ENCODE results near the gene KRT82.

Gene KRT82

DNA sequence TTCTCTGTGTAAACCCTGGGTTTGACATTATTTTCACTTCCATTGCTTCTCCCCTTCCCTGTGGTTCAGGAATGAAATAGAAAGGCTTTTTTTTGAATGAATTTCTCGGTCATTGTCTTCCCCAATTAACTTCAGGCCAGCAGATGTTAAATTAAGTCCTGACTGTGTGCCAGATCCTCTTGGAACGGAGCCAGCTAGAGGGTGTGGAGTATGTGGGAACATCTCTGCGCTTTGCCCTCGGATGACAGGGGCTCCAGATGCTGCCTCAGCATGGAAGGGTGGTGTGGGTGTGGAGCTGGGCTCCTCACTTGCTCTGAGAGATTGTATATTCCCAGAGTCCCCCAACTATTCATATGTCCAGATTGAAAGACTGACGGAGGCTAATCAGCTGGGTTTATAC lies 51.9 kb downstream of the KRT82 start:
- Histone ChIP-seq H3K27me3 (ENCODE audit: insufficient read depth, low read length) (no peaks in the 10 kb centered on the region), H3K4me1 (ENCODE audit: insufficient read depth, low read length, severe bottlenecking) (peaks cover 17% of the 10 kb centered on the region), H2AFZ (ENCODE audit: low read length) (no peak overlapping the region)

DNA sequence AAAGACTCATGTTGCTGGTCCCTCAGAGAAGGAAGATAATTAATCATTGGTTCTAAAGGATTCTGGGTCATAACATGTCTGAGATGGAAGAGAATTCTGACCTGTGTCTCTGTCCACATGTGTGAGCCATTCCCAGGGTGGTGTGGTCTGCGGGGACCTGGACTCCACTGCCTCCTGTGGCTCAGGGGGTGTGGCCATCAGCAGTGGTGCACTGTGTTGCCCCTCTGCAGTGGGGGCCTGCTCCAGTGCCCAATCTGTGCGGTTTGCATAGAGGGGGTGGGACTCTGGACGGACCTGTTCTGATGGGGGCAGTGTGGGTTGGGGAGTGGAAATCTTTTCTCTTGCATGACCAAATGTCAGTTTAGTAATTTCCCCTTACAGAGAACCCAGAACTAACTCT lies 52.4 kb downstream of the KRT82 start:
- Histone ChIP-seq H4K20me1 (ENCODE audit: insufficient read depth, low read length) (no peaks in the 10 kb centered on the region), H3K9me2 (ENCODE audit: low read depth, low read length) (no peaks in the 10 kb centered on the region), H3K4me1 (ENCODE audit: insufficient read depth, low read length, severe bottlenecking) (peaks cover 12% of the 10 kb centered on the region), H3K4me3 (ENCODE audit: low read depth, low read length, poor library complexity, severe bottlenecking) (no peak overlapping the region), H3K27me3 (ENCODE audit: insufficient read depth, low read length) (no peaks in the 10 kb centered on the region), H3K27ac (ENCODE audit: low read depth, low read length, poor library complexity, severe bottlenecking) (no peak overlapping the region), H3F3A (ENCODE audit: insufficient read depth, low read length) (no peaks in the 10 kb centered on the region), H2AFZ (ENCODE audit: low read length) (no peak overlapping the region), H3K4me2 (ENCODE audit: low read length) (no peak overlapping the region), H3K9ac (ENCODE audit: low read length) (no peak overlapping the region), H3K9me3 (ENCODE audit: low read length) (no peaks in the 10 kb centered on the region), H3K36me3 (ENCODE audit: insufficient read depth, low read length) (no peaks in the 10 kb centered on the region), H3K79me2 (ENCODE audit: insufficient read depth, low read length) (no peaks in the 10 kb centered on the region)
- TF ChIP-seq, protein P1, sequence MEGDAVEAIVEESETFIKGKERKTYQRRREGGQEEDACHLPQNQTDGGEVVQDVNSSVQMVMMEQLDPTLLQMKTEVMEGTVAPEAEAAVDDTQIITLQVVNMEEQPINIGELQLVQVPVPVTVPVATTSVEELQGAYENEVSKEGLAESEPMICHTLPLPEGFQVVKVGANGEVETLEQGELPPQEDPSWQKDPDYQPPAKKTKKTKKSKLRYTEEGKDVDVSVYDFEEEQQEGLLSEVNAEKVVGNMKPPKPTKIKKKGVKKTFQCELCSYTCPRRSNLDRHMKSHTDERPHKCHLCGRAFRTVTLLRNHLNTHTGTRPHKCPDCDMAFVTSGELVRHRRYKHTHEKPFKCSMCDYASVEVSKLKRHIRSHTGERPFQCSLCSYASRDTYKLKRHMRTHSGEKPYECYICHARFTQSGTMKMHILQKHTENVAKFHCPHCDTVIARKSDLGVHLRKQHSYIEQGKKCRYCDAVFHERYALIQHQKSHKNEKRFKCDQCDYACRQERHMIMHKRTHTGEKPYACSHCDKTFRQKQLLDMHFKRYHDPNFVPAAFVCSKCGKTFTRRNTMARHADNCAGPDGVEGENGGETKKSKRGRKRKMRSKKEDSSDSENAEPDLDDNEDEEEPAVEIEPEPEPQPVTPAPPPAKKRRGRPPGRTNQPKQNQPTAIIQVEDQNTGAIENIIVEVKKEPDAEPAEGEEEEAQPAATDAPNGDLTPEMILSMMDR (IDR thresholded peaks at IDR 0.05; ENCODE audit: low read length), result no peak
- no peak for TF ChIP-seq EZH2 (IDR thresholded peaks at IDR 0.05; ENCODE audit: borderline replicate concordance, low read length)

More for the DNA sequence above, 51.9 kb downstream of the KRT82 start:
- Histone ChIP-seq H3K9me3 (ENCODE audit: low read length) (no peaks in the 10 kb centered on the region), H4K20me1 (ENCODE audit: insufficient read depth, low read length) (no peaks in the 10 kb centered on the region), H3K9ac (ENCODE audit: low read length) (no peak overlapping the region), H3K4me2 (ENCODE audit: low read length) (no peak overlapping the region), H3K79me2 (ENCODE audit: insufficient read depth, low read length) (no peaks in the 10 kb centered on the region), H3F3A (ENCODE audit: insufficient read depth, low read length) (no peaks in the 10 kb centered on the region), H3K36me3 (ENCODE audit: insufficient read depth, low read length) (no peaks in the 10 kb centered on the region), H3K27ac (ENCODE audit: low read depth, low read length, poor library complexity, severe bottlenecking) (no peak overlapping the region), H3K4me3 (ENCODE audit: low read depth, low read length, poor library complexity, severe bottlenecking) (no peak overlapping the region), H3K9me2 (ENCODE audit: low read depth, low read length) (no peaks in the 10 kb centered on the region)
- TF ChIP-seq, protein P1 (IDR thresholded peaks at IDR 0.05; ENCODE audit: low read length), result no peak
- no peak for TF ChIP-seq EZH2 (IDR thresholded peaks at IDR 0.05; ENCODE audit: borderline replicate concordance, low read length)

DNA sequence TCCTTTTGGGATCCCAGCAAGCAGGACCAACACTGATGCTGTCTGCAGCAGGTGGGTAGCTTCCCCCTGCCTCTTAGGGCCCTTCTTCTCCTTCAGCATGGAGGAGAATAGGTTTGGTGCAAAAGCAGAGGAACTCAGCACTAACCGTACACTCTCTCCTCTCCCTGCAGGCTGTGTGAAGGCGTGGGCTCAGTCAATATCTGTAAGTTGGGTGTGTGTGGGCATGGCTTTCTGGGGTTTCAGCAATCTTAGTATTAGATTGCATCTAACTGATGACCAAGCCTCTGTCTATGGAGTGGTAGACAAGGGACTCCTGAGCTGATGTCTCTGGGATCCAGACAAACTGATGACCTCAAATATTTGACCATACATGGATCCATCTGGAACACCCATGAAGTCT lies 53.2 kb downstream of the KRT82 start:
- no peaks in the 10 kb centered on the region for H3K9me2 ChIP-seq (ENCODE audit: low read depth, low read length)
- H3K36me3 ChIP-seq (ENCODE audit: insufficient read depth, low read length), result no peaks in the 10 kb centered on the region
- no peak overlapping the region for H3K9ac ChIP-seq (ENCODE audit: low read length)
- H3K79me2 ChIP-seq (ENCODE audit: insufficient read depth, low read length), result no peaks in the 10 kb centered on the region
- no peaks in the 10 kb centered on the region for H3K9me3 ChIP-seq (ENCODE audit: low read length)
- TF ChIP-seq EZH2 (IDR thresholded peaks at IDR 0.05; ENCODE audit: borderline replicate concordance, low read length), result no peak
- TF ChIP-seq, protein P1 (IDR thresholded peaks at IDR 0.05; ENCODE audit: low read length), result no peak
- H3K4me3 ChIP-seq (ENCODE audit: low read depth, low read length, poor library complexity, severe bottlenecking), result no peak overlapping the region
- no peak overlapping the region for H2AFZ ChIP-seq (ENCODE audit: low read length)
- H4K20me1 ChIP-seq (ENCODE audit: insufficient read depth, low read length), result no peaks in the 10 kb centered on the region
- H3F3A ChIP-seq (ENCODE audit: insufficient read depth, low read length), result no peaks in the 10 kb centered on the region
- H3K4me2 ChIP-seq (ENCODE audit: low read length), result no peak overlapping the region
- H3K4me1 ChIP-seq (ENCODE audit: insufficient read depth, low read length, severe bottlenecking), result peaks cover 4% of the 10 kb centered on the region
- H3K27ac ChIP-seq (ENCODE audit: low read depth, low read length, poor library complexity, severe bottlenecking), result no peak overlapping the region
- no peaks in the 10 kb centered on the region for H3K27me3 ChIP-seq (ENCODE audit: insufficient read depth, low read length)

All from OCI-LY1 (cell line).